H1 (cell line): ENCODE measurements around the gene MGME1. TPM values are rescaled to one million over a fixed set of nuclear protein-coding genes. Genes with fewer than 3 reads are reported as not detected.

ENCODE experiments used
- CTCF ChIA-PET: fragments of 300-600 bp; sonication (Branson Sonifier 250); formaldehyde crosslinking; loops from one replicate; lab custom pipeline; 2021; ENCODE audit not compliant: partially characterized antibody; lab: Charles Lee
- POLR2A ChIA-PET: fragments of 300-600 bp; sonication (Branson Sonifier 250); formaldehyde crosslinking; loops from one replicate; lab custom pipeline; 2021; ENCODE audit warnings: inconsistent platforms; ENCODE audit not compliant: partially characterized antibody; lab: Charles Lee
- DNase-seq, 2 experiments: peaks; one replicate each; pipeline versions ENCODE4 v3.0.0 to v3.0.0-alpha.2; 2010 to 2022; ENCODE audit warnings: low spot score in 2 of 2, low read depth in 1 of 2, mixed read lengths in 1 of 2
- FAIRE-seq: peaks from 2 replicates; lab custom pipeline; 2011; peaks lifted over from hg19 to GRCh38; lab: Jason Lieb, UNC
- H2AFZ ChIP-seq: 2 replicates; pipeline ENCODE4 v1.8.1; 2012; ENCODE audit warnings: low read length, inconsistent platforms
- H2AK5ac ChIP-seq: 2 replicates; pipeline ENCODE4 v1.6.1; 2013; ENCODE audit warnings: low read depth, low read length
- H2BK120ac ChIP-seq: replicated peaks from 2 replicates; pipeline ENCODE3; 2013; ENCODE audit warnings: low read depth, low read length, inconsistent platforms
- H2BK12ac ChIP-seq: 2 replicates; pipeline ENCODE4 v1.6.1; 2013; ENCODE audit warnings: low read depth, low read length
- H2BK15ac ChIP-seq: 2 replicates; pipeline ENCODE4 v1.6.1; 2013; ENCODE audit warnings: low read length
- H2BK20ac ChIP-seq: 2 replicates; pipeline ENCODE4 v1.6.1; 2013; ENCODE audit warnings: low read length
- H2BK5ac ChIP-seq: 2 replicates; pipeline ENCODE4 v1.6.1; 2013; ENCODE audit warnings: low read depth, low read length
- H3K14ac ChIP-seq: 2 replicates; pipeline ENCODE4 v1.6.1; 2013; ENCODE audit warnings: inconsistent platforms; ENCODE audit not compliant: insufficient read length
- H3K18ac ChIP-seq: 2 replicates; pipeline ENCODE4 v1.6.1; 2013; ENCODE audit warnings: low read length; ENCODE audit errors: extremely low read depth
- H3K23ac ChIP-seq: 2 replicates; pipeline ENCODE4 v1.6.1; 2013; ENCODE audit warnings: inconsistent platforms; ENCODE audit not compliant: insufficient read length
- H3K23me2 ChIP-seq: 2 replicates; pipeline ENCODE4 v1.6.1; 2013; ENCODE audit warnings: low read depth, low read length
- H3K27ac ChIP-seq: 2 replicates; pipeline ENCODE4 v1.6.1; 2011; ENCODE audit warnings: low read depth, low read length, inconsistent platforms
- H3K27me3 ChIP-seq, 4 experiments: replicated peaks in 1 of 4; 1 replicate in 1 of 4; 2 replicates in 3 of 4; pipeline versions ENCODE4 v1.6.1 to v1.8.1; 2011 to 2013; ENCODE audit warnings: low read length in 3 of 4, mild to moderate bottlenecking in 3 of 4, inconsistent platforms in 2 of 4, mixed read lengths in 2 of 4, moderate library complexity in 1 of 4; ENCODE audit not compliant: control insufficient read depth in 3 of 4, insufficient read depth in 3 of 4; ENCODE audit errors: extremely low read depth in 1 of 4
- H3K36me3 ChIP-seq, 4 experiments: 2 replicates each; pipeline versions ENCODE4 v1.6.1 to v1.8.1; 2011 to 2013; ENCODE audit warnings: mild to moderate bottlenecking in 4 of 4, low read length in 3 of 4, moderate library complexity in 2 of 4, control low read depth in 1 of 4, inconsistent platforms in 1 of 4; ENCODE audit not compliant: insufficient read depth in 4 of 4, control insufficient read depth in 2 of 4
- H3K4ac ChIP-seq: replicated peaks from 2 replicates; pipeline ENCODE3; 2013; ENCODE audit warnings: low read length, low read depth, mixed read lengths, inconsistent platforms; ENCODE audit not compliant: insufficient read length
- H3K4me1 ChIP-seq, 4 experiments: replicated peaks in 1 of 4; 1 replicate in 1 of 4; 2 replicates in 3 of 4; pipeline versions ENCODE4 v1.6.1 to v1.8.1; 2011 to 2013; ENCODE audit warnings: low read length in 3 of 4, inconsistent platforms in 2 of 4, mixed read lengths in 1 of 4; ENCODE audit not compliant: insufficient read depth in 4 of 4, control insufficient read depth in 3 of 4
- H3K4me2 ChIP-seq, 2 experiments: 2 replicates each; pipeline versions ENCODE4 v1.6.1 to v1.8.1; 2011 to 2013; ENCODE audit warnings: low read depth in 2 of 2, low read length in 2 of 2, control low read depth in 1 of 2, inconsistent platforms in 1 of 2, mild to moderate bottlenecking in 1 of 2; ENCODE audit not compliant: insufficient read depth in 1 of 2
- H3K4me3 ChIP-seq, 4 experiments: fragments of 200-600, 300-600 bp in 1 of 4; sonication (generic), shearing (Covaris generic), sonication (Bioruptor Twin) in 1 of 4; 2 replicates each; pipeline versions ENCODE4 v1.5.1 to v1.8.1; 2011 to 2016; ENCODE audit warnings: low read length in 4 of 4, low read depth in 3 of 4, control low read depth in 2 of 4, inconsistent platforms in 2 of 4, mild to moderate bottlenecking in 2 of 4, mixed read lengths in 1 of 4, moderate library complexity in 1 of 4; ENCODE audit not compliant: insufficient read depth in 2 of 4; ENCODE audit errors: extremely low read depth in 1 of 4
- H3K56ac ChIP-seq: replicated peaks from 2 replicates; pipeline ENCODE3; 2013; ENCODE audit warnings: low read depth, mild to moderate bottlenecking, mixed read lengths, low read length, inconsistent platforms; ENCODE audit not compliant: insufficient read length
- H3K79me1 ChIP-seq: 2 replicates; pipeline ENCODE4 v1.6.1; 2013; ENCODE audit warnings: low read depth, low read length, control low read depth
- H3K79me2 ChIP-seq, 2 experiments: 2 replicates each; pipeline versions ENCODE4 v1.6.1 to v1.8.1; 2012 to 2013; ENCODE audit warnings: low read length in 2 of 2, mild to moderate bottlenecking in 2 of 2, inconsistent platforms in 1 of 2; ENCODE audit not compliant: insufficient read depth in 2 of 2, control insufficient read depth in 1 of 2
- H3K9ac ChIP-seq, 4 experiments: replicated peaks in 1 of 4; 1 replicate in 1 of 4; 2 replicates in 3 of 4; pipeline versions ENCODE4 v1.6.1 to v1.8.1; 2011 to 2013; ENCODE audit warnings: low read depth in 3 of 4, low read length in 3 of 4, control low read depth in 2 of 4, mild to moderate bottlenecking in 2 of 4, moderate library complexity in 2 of 4, inconsistent platforms in 1 of 4; ENCODE audit errors: extremely low read depth in 1 of 4
- H3K9me3 ChIP-seq, 2 experiments: 2 replicates each; pipeline versions ENCODE4 v1.6.1 to v1.8.1; 2012 to 2013; ENCODE audit warnings: mild to moderate bottlenecking in 2 of 2, moderate library complexity in 2 of 2, control low read depth in 1 of 2, inconsistent platforms in 1 of 2, low read depth in 1 of 2, low read length in 1 of 2, mixed read lengths in 1 of 2; ENCODE audit not compliant: insufficient read depth in 2 of 2
- H4K20me1 ChIP-seq, 2 experiments: replicated peaks in 1 of 2; 2 replicates each; pipeline versions ENCODE3 to v1.8.1; 2011 to 2013; ENCODE audit warnings: inconsistent platforms in 2 of 2, low read length in 2 of 2, mild to moderate bottlenecking in 1 of 2; ENCODE audit not compliant: insufficient read depth in 2 of 2, control insufficient read depth in 1 of 2
- H4K5ac ChIP-seq: 2 replicates; pipeline ENCODE4 v1.6.1; 2013; ENCODE audit warnings: low read length, low read depth, mixed read lengths, inconsistent platforms; ENCODE audit not compliant: insufficient read length
- H4K8ac ChIP-seq: 2 replicates; pipeline ENCODE4 v1.8.0; 2013; ENCODE audit warnings: mild to moderate bottlenecking, moderate library complexity, low read length, inconsistent platforms; ENCODE audit not compliant: insufficient read depth; ENCODE audit errors: extremely low read depth
- H4K91ac ChIP-seq: replicated peaks from 2 replicates; pipeline ENCODE3; 2013; ENCODE audit warnings: low read length, mixed read lengths, inconsistent platforms; ENCODE audit not compliant: insufficient read length
- WGBS, 2 experiments: shearing (Covaris generic) in 1 of 2; methylation state at CpG; one replicate each; pipeline versions ENCODE4 v1.1.6 to v1.1.7; 2013 to 2015; ENCODE audit warnings: low lambda C conversion rate in 2 of 2, mixed read lengths in 2 of 2, inconsistent platforms in 1 of 2, low coverage in 1 of 2, missing lambda C conversion rate in 1 of 2; ENCODE audit not compliant: insufficient replicate concordance in 2 of 2, insufficient coverage in 1 of 2, insufficient read length in 1 of 2; ENCODE audit errors: extremely low coverage in 1 of 2, missing lambda C conversion rate in 1 of 2; 5-methylcytosine and 5-hydroxymethylcytosine counted together
- polyA plus RNA-seq, 7 experiments: library from polyadenylated mRNA; depleted of rRNA in 3 of 7; stranded (reverse) in 5 of 7; unstranded in 2 of 7; fragments of >200 nt in 5 of 7; fragments of 200-250 nt in 2 of 7; gene quantifications; 1 replicate in 5 of 7; 2 replicates in 1 of 7; 4 replicates in 1 of 7; pipeline versions ENCODE4 v1.2.1 to v1.2.3, GENCODE V29; 2011 to 2013; ENCODE audit warnings: missing spikeins in 2 of 7, mixed read lengths in 2 of 7
- total RNA-seq: library from RNA; stranded (reverse); fragmentation: NEBNext Ultra II Directional; extraction: Animal tissue kit (Norgen Biotek cat#: 25700); gene quantifications from 2 replicates; pipeline ENCODE4 v1.2.1, GENCODE V29; 2021

MGME1 gene
- total and polyA plus RNA-seq, 2 of the 8 experiments (the other 6 are each of a cell fraction or from before 2014, with no cell fraction given), result 27.7 to 59.0 TPM

GRCh38 chr20:17948442-17948841 lies 20.4 kb upstream of the MGME1 start:
- Histone ChIP-seq H3K27me3 (no peaks in the 10 kb centered on the region), H3K79me1 (peaks cover 4% of the 10 kb centered on the region; the same call in 1 of the 2 replicates), H4K91ac (no peak overlapping the region), H2BK15ac (no peak overlapping the region), H3K23me2 (no peaks in the 10 kb centered on the region), H2AK5ac (no peak overlapping the region), H3K23ac (no peak overlapping the region), H3K27ac (no peak overlapping the region), H2AFZ (no peak overlapping the region), H2BK20ac (no peak overlapping the region), H3K9ac (no peak overlapping the region), H4K5ac (no peak overlapping the region), H2BK120ac (no peak overlapping the region), H3K14ac (no peak overlapping the region), H4K8ac (no peak overlapping the region), H3K56ac (no peak overlapping the region), H3K79me2 (peaks cover 4 to 73% of the 10 kb centered on the region in 2 experiments; a peak in 3 of 4 replicates), H3K9me3 (no peaks in the 10 kb centered on the region), H4K20me1 (peaks cover 13 to 27% of the 10 kb centered on the region in 2 experiments), H3K4me1 (no peaks in the 10 kb centered on the region), H3K4me3 (no peak overlapping the region), H2BK12ac (no peak overlapping the region), H2BK5ac (no peak overlapping the region), H3K36me3 (peaks cover 63 to 99% (median 95%) of the 10 kb centered on the region in 4 experiments), H3K4me2 (no peak overlapping the region), H3K18ac (no peak overlapping the region), H3K4ac (no peak overlapping the region)
- no peak for FAIRE-seq
- CTCF ChIA-PET, result interaction anchor here (1.0 to 4.5 kb wide), 5 partner anchors 9 to 369 kb away, joined by 3 to 25 read pairs (median 3); no protein-coding TSS in a partner anchor
- 93% methylated on average over 2 of the region's 2 CpGs; no CpG with 5 or more reads in 1 of the 2 experiments for whole genome bisulfite sequencing, 2 experiments
- POLR2A ChIA-PET, result interaction anchor here (1.3 to 7.3 kb wide), 5 partner anchors 11 to 40 kb away, joined by 3 to 65 read pairs (median 5); partner anchors contain the start of genes MGME1 and SNX5
- no peak for DNase-seq
